HepG2 (cell line): ENCODE results near the gene ZBTB37. TPM values are rescaled to one million over a fixed set of nuclear protein-coding genes. Genes with fewer than 3 reads are reported as not detected.

ENCODE experiments used
- ATF2 ChIP-seq: sonication (generic); formaldehyde crosslinking; IDR thresholded peaks from 2 replicates; pipeline ENCODE4 v1.4.0; 2020; ENCODE audit warnings: missing genetic modification reagents
- CENPBD1 ChIP-seq: sonication (generic); formaldehyde crosslinking; IDR thresholded peaks from 2 replicates; pipeline ENCODE4 v1.8.0; 2022; ENCODE audit warnings: missing genetic modification reagents, low read depth, mild to moderate bottlenecking, borderline replicate concordance
- CHCHD3 ChIP-seq: sonication (generic); formaldehyde crosslinking; IDR thresholded peaks from 2 replicates; pipeline ENCODE4 v1.8.0; 2022; ENCODE audit warnings: mild to moderate bottlenecking, missing genetic modification reagents, moderate library complexity
- EHMT2 ChIP-seq: fragments of 200-600 bp; sonication (generic); IDR thresholded peaks from 2 replicates; pipeline ENCODE4 v1.7.0; 2017; ENCODE audit warnings: antibody characterized with exemption, low read depth, low read length, borderline replicate concordance
- FLYWCH1 ChIP-seq: sonication (generic); formaldehyde crosslinking; IDR thresholded peaks from 2 replicates; pipeline ENCODE4 v1.8.1; 2023; ENCODE audit warnings: mild to moderate bottlenecking, missing genetic modification reagents
- FUBP1 ChIP-seq: sonication (generic); formaldehyde crosslinking; IDR thresholded peaks from 2 replicates; pipeline ENCODE4 v1.5.1; 2020; ENCODE audit warnings: missing genetic modification reagents, mild to moderate bottlenecking, borderline replicate concordance
- HMG20B ChIP-seq: conservative IDR thresholded peaks from 2 replicates; pipeline ENCODE4 v1.6.1; 2016; ENCODE audit warnings: missing genetic modification reagents, missing compliant biosample characterization
- HNRNPL ChIP-seq: fragments of 200-400 bp; formaldehyde crosslinking; IDR thresholded peaks from 2 replicates; pipeline ENCODE4 v1.6.1; 2017; ENCODE audit warnings: mild to moderate bottlenecking, low read depth, low read length
- IRX3 ChIP-seq: sonication (generic); formaldehyde crosslinking; IDR thresholded peaks from 2 replicates; pipeline ENCODE4 v1.8.1; 2023; ENCODE audit warnings: mild to moderate bottlenecking, low read depth, missing genetic modification reagents, borderline replicate concordance
- JUND ChIP-seq: sonication (generic); formaldehyde crosslinking; IDR thresholded peaks from 2 replicates; pipeline ENCODE4 v1.8.0; 2022; ENCODE audit warnings: mild to moderate bottlenecking, missing genetic modification reagents
- MLLT10 ChIP-seq: sonication (generic); formaldehyde crosslinking; IDR thresholded peaks from 2 replicates; pipeline ENCODE4 v1.4.0; 2020; ENCODE audit warnings: missing genetic modification reagents
- NFE2L2 ChIP-seq: fragments of 150-350 bp; IDR thresholded peaks from 2 replicates; pipeline ENCODE4 v1.6.1; 2014; ENCODE audit warnings: low read length
- RBM39 ChIP-seq: fragments of 200-400 bp; formaldehyde crosslinking; IDR thresholded peaks from one replicate; pipeline ENCODE4 v1.6.1; 2018; ENCODE audit warnings: antibody characterized with exemption, mild to moderate bottlenecking, low read depth, low read length; ENCODE audit not compliant: poor library complexity, severe bottlenecking
- REL ChIP-seq: sonication (generic); formaldehyde crosslinking; conservative IDR thresholded peaks from 2 replicates; pipeline ENCODE4 v1.8.0; 2022; ENCODE audit warnings: mild to moderate bottlenecking, missing genetic modification reagents, moderate library complexity
- SAP130 ChIP-seq: IDR thresholded peaks from 2 replicates; pipeline ENCODE4 v1.6.1; 2016; ENCODE audit warnings: low read depth
- SKIL ChIP-seq: sonication (generic); formaldehyde crosslinking; IDR thresholded peaks from 2 replicates; pipeline ENCODE4 v1.8.0; 2022; ENCODE audit warnings: missing genetic modification reagents, mild to moderate bottlenecking, moderate library complexity, borderline replicate concordance
- SNAI1 ChIP-seq: sonication (generic); formaldehyde crosslinking; IDR thresholded peaks from 2 replicates; pipeline ENCODE4 v1.5.0; 2020; ENCODE audit warnings: mild to moderate bottlenecking, missing genetic modification reagents, borderline replicate concordance
- ZFP41 ChIP-seq: sonication (generic); formaldehyde crosslinking; IDR thresholded peaks from 2 replicates; pipeline ENCODE4 v1.4.0; 2020; ENCODE audit warnings: mild to moderate bottlenecking, missing genetic modification reagents, borderline replicate concordance
- ZNF24 ChIP-seq: fragments of 450-650 bp; IDR thresholded peaks from 2 replicates; pipeline ENCODE4 v1.6.1; 2017; ENCODE audit warnings: antibody characterized with exemption, mild to moderate bottlenecking
- ZNF256 ChIP-seq: sonication (generic); formaldehyde crosslinking; conservative IDR thresholded peaks from 2 replicates; pipeline ENCODE4 v1.4.0; 2020; ENCODE audit warnings: missing genetic modification reagents
- ZNF30 ChIP-seq: sonication (generic); formaldehyde crosslinking; IDR thresholded peaks from 2 replicates; pipeline ENCODE4 v1.5.0; 2020; ENCODE audit warnings: mild to moderate bottlenecking, missing genetic modification reagents
- ZNF580 ChIP-seq: IDR thresholded peaks from 2 replicates; pipeline ENCODE4 v1.6.1; 2016; ENCODE audit warnings: low read depth, borderline replicate concordance
- ZNF629 ChIP-seq: sonication (generic); formaldehyde crosslinking; conservative IDR thresholded peaks from 2 replicates; pipeline ENCODE4 v1.5.0; 2020; ENCODE audit warnings: missing genetic modification reagents
- ZNF75D ChIP-seq: sonication (generic); formaldehyde crosslinking; IDR thresholded peaks from 2 replicates; pipeline ENCODE4 v1.8.1; 2023; ENCODE audit warnings: missing genetic modification reagents, mild to moderate bottlenecking, borderline replicate concordance
- polyA plus RNA-seq, 8 experiments: library from polyadenylated mRNA; depleted of rRNA in 3 of 8; stranded (reverse) in 7 of 8; unstranded in 1 of 8; fragments of >200 nt; fragmentation: Illumina TruSeq in 4 of 8; extraction: Trizol in 4 of 8; gene quantifications; 2 replicates each; pipeline versions ENCODE4 v1.2.1 to v1.2.3, GENCODE V29; 2011 to 2016; ENCODE audit warnings: low read depth in 4 of 8, missing spikeins in 1 of 8, mixed read lengths in 1 of 8; ENCODE audit not compliant: insufficient read depth in 1 of 8
- total RNA-seq, 5 experiments: library from RNA; depleted of rRNA; stranded (reverse); fragments of >200 nt; fragmentation: Illumina TruSeq; extraction: Trizol; gene quantifications; 2 replicates each; pipeline ENCODE4 v1.2.3, GENCODE V29; 2016; ENCODE audit warnings: low read depth in 1 of 5

ZBTB37 gene
- total and polyA plus RNA-seq, 2 of the 13 experiments (the other 11 are each of a cell fraction or from before 2014, with no cell fraction given) = 2.6 to 7.7 TPM

GRCh38 chr1:173867753-173868265, 371 bp upstream of the ZBTB37 start, which contains the start of gene GAS5 (continued):
- TF ChIP-seq CENPBD1 (CRISPR knock-in tag) = no peak
- no peak for TF ChIP-seq SNAI1 (CRISPR knock-in tag)
- no peak for TF ChIP-seq NFE2L2
- TF ChIP-seq REL (CRISPR knock-in tag) = no peak; the same call in 1 of the 2 replicates
- no peak for TF ChIP-seq ZNF629 (CRISPR knock-in tag)
- TF ChIP-seq FUBP1 (CRISPR knock-in tag) = no peak
- TF ChIP-seq MLLT10 = peak; percentile 48; the same call in 1 of the 2 replicates
- TF ChIP-seq HMG20B (CRISPR knock-in tag) = 0 out of 2 replicates have a peak, but pooled peaks have one; percentile 58
- peak; percentile 84 for TF ChIP-seq ATF2
- no peak for TF ChIP-seq ZNF30 (CRISPR knock-in tag)
- no peak; the same call in 1 of the 2 replicates for TF ChIP-seq ZNF256 (CRISPR knock-in tag)
- TF ChIP-seq FLYWCH1 (CRISPR knock-in tag) = no peak
- TF ChIP-seq CHCHD3 = no peak
- peak; percentile 39; the same call in 1 of the 2 replicates for TF ChIP-seq SKIL (CRISPR knock-in tag)
- TF ChIP-seq IRX3 (CRISPR knock-in tag) = no peak
- TF ChIP-seq SAP130 = no peak
- no peak for TF ChIP-seq ZFP41 (CRISPR knock-in tag)
- 0 out of 2 replicates have a peak, but pooled peaks have one; percentile 28 for TF ChIP-seq HNRNPL
- no peak for TF ChIP-seq ZNF75D (CRISPR knock-in tag)
- no peak for TF ChIP-seq JUND
- no peak for TF ChIP-seq EHMT2
- TF ChIP-seq ZNF24 = 0 out of 2 replicates have a peak, but pooled peaks have one; percentile 50
- TF ChIP-seq RBM39 = no peak
- peak; percentile 68; the same call in 1 of the 2 replicates for TF ChIP-seq ZNF580
